CD4-positive, alpha-beta T cell treated with Interleukin-15 for 1 hour (primary cell): ENCODE data around the gene ROBO2.

Experiments
- DNase-seq: peaks from one replicate; pipeline ENCODE4 v3.0.0-alpha.2; 2020

ROBO2 gene

DNA sequence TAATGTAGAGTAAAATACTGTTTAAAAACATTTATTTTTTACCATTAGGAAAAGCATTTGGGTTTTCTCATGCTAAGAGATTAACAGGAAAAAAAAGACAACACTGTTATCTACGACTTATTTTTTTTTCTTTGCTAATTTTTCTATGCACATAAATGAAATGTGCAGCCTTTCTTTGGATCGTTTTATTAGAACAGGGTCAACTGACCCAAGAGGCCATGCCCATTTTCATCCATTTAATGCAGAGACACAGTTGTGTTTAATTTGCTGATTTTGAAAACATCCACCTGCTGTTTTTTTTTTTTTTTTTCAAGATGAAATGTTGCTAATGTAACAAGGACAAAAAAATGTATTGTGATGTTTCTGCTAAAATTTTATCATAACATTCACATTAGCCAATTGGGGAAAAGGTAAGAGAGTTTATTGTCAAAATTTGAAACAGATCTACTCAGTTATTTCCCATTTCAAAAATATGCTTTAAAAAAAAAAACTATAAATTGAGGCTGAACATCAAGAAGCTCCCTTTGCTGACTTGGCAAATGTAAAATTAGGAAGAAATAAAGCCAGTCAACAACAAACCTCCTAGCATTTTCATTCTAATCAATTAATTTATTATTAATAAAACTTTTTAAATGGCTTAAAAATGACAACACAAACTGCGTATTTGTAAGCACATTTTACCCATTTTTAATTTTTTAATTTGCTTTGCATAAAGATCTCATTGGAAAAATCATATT, 485.2 kb downstream of the ROBO2 start:
- no peak for DNase-seq

DNA sequence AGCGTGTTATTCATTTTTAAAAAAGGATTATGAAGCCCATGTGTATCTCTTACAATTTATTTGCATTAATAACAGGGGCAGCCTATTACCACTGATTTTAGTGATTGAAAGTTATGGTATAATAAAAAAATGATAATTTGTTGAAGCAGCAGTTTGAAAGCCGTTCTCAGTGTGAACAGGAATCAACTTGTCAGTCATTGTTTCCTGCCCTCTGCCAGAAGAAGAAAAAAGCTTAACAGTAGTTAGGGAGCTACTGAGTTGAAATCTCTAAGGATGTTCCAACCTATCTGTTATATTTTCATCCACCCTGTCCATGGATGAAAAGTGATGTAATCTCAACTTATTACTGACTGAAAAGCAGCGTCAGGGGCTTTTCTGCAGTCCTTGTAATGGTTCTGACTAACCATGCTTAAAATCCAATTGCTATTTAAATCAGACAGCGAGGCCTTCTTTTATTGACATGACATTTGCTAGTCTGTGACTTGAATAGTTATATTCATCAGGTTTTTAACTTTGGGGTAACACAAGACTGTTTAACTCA, 486.7 kb downstream of the ROBO2 start:
- no peak for DNase-seq

GRCh38 chr3:77529522-77529921, 489.6 kb downstream of the ROBO2 start:
- DNase-seq: no peak

GRCh38 chr3:77530870-77531269, 491.0 kb downstream of the ROBO2 start:
- no peak for DNase-seq

DNA sequence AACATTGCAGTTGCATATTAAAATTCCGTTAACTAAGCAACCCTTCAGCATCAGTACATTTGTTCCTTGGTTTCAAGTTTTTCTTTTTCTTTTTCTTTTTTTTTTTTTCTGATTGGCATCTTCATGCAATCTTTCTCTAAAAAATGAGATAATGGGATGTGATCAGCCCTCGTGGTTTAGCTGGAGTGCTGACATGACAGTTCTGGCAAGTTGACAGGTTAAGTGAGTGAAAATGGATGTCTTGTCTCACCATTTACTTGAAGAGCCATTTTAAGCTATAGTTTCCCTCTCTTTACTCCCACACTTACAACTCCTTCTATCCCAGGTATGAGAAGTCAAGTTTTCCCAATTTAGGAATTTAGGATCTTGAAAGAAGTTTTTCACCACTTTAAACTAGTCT, 495.2 kb downstream of the ROBO2 start:
- DNase-seq: no peak

DNA sequence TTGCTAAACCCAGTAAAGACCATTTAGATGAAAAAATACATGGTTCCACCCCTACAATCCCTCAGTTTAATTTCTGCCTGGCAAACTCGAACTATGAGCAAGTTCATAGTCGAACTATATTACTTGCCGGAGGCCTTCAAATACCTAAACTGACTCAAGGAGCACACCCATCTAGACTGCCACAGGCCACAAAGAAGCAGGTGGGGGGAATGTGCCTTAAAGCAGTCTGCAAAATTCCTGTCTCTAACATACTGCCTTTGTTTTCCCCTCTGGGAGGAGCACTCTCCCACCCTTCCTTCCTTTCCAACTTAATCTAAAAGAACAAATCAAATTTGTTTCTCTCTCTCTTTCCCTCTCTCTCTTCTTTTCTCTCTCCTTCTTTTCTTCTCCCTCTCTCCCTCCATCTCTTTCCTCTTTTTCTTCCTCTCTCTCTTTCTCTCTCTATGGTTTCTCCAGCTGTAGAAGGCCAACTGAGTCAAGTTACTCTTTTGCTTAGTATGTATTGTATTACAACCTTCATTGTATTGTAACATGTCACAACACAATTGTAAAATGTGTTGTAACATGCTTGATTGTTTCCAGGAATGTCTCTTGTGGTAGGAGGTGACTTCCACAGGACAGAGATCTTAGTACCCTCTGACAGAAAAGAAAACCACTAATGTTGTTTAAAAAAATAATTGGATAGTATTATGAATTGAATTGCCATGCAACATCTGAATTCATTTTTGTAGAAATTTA, 496.3 kb downstream of the ROBO2 start:
- no peak for DNase-seq

DNA sequence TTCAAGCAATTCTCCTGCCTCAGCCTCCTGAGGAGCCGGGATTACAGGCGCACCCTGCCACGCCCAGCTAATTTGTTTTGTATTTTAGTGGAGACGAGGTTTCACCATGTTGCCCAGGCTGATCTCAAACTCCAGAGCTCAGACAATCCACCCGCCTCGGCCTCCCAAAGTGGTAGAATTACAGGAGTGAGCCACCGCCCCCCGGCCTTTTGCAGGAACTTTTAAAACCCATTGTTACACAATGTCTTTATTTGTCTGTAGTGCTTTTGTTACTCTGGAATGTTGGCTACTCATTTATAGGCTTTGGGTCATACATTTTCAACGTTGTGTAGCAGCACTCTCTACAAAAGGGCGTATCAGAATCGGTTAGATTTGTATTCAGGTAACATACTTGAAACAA, 499.1 kb downstream of the ROBO2 start:
- no peak for DNase-seq

DNA sequence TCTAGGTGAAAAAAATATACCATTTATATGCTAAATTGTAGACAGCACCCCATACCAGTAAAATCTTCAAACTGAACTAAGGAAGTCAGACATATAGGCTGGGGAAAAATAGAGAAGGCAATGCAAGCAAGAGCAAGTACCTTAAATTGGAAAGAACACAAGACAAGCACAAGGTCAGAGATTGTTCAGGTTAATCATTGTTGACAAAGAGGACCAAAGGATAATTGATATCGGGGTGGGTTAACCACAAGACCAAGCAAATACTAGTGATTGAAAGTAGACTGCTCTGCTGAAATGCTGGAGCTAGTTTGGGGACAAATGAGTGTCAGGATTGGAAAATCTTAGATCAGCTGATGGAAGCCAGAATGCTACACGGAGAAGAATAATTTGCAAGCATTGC, 499.8 kb downstream of the ROBO2 start:
- no peak for DNase-seq

DNA sequence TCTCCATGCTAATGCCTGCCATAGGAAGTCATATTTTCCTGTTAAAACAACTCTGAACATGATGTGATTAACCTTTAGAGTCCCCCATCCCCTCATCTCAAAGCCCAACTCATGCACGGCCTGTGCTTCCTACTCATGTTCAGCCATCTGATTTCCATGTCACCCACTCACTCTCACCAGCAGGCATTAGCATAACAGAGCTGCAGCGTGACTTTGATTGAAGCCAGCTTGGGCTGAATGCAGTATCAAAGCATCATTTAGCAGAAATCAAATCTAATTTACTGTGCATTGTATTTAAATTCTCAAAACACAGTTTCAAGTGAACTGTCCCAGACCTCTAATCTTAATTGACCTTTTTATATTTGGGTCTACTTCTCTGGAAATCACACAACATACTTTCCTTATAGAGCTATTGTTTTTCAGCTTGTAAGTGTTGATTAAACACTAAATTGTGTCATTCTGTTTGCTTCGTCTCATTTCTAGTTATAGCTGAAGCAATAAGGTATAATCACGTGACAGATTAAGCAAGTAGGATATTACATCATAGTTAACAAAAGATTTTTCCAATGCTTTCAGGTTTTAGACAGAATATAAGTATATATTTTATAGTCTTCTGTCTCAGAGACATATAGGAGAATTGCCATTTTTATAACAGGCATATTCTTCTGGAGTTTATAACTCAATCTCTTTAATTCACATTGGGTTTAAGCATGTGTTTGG, 501.5 kb downstream of the ROBO2 start:
- no peak for DNase-seq

DNA sequence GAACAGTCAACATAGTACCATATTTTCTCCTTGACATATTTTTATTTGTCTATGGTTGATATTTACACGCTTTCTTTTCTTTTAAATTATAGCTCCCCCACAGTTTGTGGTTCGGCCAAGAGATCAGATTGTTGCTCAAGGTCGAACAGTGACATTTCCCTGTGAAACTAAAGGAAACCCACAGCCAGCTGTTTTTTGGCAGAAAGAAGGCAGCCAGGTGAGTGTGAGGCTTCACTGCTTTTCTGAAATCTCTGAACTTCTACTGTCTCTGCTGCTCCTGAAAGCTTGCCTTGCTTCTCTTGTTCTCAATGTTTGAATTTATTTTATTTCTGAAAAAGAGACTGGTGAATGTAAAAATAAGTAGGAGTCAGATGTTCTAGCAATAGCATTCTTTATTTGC, 506.3 kb downstream of the ROBO2 start:
- DNase-seq: no peak

DNA sequence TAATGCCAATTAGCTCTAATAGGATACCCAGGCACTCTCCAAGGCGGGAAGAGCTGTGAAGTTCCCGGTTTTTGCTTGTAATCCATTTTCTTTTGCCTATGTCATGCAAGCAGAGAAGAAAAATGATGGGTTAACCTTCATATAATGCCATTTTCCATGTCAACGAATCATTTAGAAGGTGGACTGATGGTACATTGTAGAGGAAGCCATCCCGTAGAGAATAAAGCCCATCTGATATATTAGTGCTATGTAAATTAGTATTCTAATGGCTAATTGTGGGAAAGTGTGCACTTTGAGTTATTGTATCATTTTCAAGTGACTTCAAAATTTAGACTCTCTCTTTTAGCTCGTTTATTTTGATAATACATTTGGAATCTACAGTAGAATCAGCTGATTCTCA, 509.1 kb downstream of the ROBO2 start:
- no peak for DNase-seq

DNA sequence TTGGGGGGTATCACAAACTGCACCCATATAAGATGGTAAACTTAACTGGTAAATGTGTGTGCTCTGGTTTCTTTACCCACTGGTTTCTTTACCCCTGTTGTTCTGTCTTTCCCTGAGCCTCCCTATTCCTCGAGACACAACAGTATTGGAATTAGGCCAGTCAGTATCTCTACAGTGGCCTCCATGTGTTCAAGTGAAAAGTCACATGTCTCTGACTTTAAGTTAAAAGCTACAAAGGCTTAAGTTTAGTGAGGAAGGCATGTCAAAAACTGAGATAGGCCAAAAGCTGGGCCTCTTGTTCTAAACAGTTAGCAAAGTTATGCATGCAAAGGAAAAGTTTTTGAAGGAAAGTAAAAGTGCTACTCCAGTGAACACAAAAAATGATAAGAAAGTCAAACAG, 513.3 kb downstream of the ROBO2 start:
- DNase-seq: no peak

DNA sequence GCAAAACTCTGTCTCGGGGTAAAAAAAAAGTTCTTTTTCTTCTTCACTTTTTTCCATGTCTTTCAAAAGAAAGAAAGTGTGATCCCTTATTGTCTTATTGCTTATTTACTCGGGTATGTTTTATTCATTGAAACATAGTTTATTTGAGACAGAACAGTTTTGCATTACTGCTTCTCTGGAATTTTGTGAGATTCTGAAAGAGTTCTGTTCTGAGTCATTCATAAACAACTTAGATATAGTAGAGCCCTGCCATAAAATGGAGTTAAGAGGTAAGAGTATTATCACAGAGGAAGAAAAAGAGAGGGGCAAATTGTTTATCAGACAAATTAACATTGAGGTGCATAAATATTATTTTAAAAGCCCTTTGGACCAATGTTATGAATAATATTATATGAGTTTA, 522.2 kb downstream of the ROBO2 start:
- no peak for DNase-seq

- DNase-seq: no peak
These were observed 523.1 kb downstream of the ROBO2 start for GRCh38 chr3:77563012-77563411.

DNA sequence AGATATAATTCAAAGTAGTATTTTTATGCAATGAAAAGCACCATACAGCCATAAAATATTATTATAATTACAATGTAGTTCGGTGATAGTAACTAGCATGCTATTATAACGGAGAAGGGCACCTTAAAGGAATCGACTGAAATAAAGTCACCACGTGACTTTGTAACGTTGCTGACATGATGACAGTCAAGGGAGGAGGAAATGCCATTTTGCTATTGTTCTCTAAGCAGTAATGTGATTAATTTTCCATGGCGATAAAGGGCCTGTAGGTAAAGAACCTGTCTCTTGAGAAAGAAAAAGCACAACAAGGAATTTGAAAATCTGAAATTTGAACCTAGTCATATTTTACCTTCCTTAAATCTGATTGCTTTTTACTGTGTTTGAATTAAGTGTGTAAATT, 526.2 kb downstream of the ROBO2 start:
- DNase-seq: no peak

DNA sequence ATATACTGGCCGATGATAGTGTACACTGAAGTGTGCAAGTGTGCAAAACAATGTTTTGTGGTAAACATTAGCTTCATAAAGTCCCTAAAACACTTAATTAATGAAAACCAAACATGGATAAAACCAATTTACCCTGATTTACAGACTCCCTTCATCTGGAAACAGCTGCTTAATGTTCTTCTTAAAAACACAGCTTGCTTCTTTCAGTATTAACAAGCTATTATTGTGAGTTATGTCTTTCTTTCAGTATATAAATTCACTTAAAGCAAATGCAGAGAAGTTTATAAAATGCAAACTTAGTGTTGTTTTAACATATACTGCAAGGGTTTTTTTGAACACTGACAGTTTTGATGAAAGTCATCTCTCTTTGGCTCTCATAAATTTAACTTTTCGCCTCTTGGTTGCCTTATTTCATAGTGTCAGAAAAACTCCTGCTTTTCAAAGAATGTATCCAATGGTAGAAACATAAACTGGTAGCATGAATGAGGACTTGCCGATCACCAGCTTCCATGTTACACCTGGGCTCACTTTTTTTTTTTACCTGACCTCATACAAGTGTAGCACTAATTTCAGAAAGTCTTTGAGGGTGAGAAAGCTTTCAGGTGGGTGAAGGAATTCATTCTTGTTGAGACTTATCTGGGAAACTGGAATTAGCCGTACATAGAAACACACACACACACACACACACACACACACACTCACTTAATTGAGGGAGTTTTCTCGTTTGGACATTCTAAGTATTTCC, 532.2 kb downstream of the ROBO2 start:
- no peak for DNase-seq

DNA sequence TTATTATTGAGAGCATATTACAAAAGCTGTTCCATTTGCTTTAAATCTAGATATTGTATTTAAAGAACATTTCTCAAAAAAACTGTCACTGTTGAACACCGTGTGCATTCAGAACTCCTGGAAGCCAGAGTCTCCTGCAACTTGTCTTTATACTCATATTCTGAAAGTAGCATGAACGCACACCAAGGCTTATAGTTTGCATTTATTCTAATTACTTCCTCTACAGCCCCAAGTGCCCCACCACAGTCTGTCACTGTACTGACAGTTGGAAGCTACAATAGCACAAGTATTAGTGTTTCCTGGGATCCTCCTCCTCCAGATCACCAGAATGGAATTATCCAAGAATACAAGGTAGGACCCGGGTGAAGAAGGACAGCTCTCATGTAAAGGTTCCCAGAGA, 537.4 kb downstream of the ROBO2 start:
- no peak for DNase-seq

GRCh38 chr3:77586216-77586615, 546.3 kb downstream of the ROBO2 start:
- DNase-seq: no peak

DNA sequence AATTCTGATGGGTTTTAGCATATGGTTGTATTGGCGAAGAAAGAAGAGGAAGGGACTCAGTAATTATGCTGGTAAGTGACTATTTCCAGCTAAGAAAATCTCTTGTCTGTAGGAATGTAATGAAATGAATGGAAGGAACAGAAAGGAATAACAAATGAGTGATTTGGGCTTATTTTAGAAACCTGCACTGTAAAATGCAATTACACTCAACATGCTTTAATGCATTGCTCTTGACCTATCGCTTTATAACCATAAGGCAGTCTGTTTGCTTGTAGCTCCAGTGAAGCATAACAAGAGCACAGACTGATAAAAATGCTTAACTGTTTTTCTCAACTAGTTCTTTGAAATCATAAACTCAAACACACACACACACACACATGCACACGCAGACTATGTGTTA, 549.0 kb downstream of the ROBO2 start:
- no peak for DNase-seq

- DNase-seq: no peak
These were observed 550.3 kb downstream of the ROBO2 start for GRCh38 chr3:77590191-77590590.

DNA sequence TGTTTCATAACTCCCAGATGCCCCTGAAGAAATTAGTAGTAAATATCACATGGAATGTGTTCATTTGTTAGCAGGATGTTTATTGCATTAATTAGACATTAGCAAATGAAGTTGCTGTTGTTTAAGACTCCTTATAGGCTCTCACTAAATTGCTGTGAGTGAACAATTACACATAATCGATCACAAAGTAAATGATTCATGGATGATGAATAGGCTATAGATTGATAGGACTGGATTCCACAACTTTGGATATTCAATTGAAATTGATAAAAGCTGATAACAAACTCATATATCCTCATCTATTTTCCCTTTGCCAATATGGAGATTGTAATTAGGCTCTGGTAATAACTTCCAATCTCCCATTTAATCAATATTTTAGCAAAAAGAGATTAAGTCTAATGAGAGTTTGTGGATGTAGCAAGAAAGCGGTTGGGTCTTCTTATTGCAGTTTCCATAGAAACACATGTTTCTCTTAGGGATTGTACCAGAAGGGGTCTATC, 555.5 kb downstream of the ROBO2 start:
- DNase-seq: no peak

DNA sequence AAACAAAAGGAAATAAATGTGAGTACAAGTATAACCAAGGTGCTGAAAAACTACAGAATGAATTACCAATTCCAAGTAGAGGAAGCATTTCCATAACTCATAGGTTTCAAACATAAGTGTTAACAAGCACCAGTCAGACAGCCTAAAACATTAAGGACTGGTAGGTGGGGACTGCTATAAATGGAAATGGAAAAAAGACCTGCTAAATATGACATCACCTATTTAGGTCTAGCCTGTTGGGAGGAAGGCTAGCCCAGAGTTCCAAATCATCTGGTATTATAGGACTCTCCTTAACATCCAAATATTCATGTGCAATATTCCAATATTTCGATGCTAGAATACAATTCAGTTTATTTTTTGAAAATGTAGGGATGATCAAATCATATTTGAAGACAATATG, 560.0 kb downstream of the ROBO2 start:
- DNase-seq: no peak
